ENCODE results near the gene HIVEP2.

Gene HIVEP2

DNA sequence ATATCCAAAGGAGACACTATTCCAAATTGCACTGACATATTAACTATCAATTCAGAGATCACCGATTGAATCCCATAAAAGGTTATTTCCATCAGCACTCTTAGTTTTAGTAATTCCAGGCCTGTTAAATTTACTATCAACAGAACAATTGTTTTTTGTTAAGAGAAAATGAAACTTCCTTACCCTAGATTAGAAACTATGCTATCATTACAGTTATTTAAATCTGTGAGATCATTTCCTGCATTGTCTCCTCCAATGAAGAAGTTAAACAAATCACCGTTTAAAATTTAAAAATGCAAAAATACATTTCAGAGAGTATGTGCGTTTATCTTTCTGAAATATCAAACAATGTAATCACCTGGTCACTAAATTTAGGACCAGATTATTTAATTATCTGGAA is 57.5 kb downstream of the HIVEP2 start:
- no peak for DNase-seq

DNA sequence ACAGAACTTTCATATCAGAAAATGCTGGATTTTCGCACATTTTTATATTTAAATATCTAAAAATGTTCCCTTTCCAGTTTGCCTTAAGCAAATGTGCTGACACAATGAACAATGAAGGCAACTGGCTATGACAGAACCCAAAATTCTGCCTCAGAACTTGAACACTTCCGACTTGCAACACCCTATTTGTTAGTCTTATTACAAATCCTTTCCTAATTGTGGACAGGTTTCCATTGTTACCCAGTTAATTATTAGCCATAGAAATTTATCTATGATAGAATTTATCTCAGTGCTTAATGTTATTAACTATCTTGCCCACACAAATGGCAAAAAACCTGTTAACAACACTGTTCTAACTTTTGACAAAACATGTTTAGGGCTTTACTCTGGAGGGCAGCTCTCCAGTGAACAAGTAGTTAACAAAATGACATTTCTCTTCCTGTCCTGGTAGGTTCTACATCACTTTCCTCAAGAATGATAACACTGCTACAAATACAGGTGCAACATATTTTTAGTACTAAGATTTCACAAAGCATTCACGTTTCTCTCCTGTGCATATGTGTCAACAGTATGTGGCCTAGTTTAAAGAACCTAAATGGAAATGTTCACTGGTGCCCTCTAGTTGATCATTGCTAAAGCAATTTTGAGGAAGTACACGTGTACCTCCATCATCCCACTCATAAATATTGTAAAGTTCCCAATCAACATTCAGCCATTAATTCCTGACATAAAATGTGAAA is 58.4 kb downstream of the HIVEP2 start:
- no peak for DNase-seq

DNA sequence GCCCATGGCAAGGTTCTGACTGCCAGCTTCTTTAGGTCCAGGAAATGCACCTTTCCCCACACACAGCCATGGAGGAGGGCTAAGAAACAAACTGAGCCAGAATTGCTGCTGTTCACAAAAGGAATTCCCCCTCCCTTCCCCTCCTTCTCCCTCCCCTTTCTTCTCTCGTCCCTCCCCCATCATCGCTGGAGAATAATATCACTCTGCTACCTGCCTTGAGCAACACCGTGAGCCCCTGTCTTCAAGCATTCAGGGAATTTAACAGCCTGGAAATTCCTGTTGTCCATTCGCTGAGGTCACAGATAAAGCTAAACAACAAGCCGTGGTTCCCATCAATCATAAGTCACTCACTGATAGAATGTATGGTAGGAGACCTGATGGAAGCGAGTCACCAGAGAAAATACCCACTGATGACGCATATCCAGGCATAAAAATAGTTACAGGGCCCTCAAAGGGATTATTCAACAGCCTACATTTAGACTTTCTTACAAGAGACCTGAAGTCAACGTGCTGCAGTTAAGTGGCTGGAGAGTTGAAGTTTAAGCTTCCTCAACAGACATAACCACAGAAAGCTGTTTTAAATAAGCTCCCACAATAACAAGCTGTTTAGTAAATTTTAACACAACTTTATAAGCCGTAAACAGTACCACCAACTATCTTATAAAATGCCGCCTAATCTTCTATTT is 59.7 kb downstream of the HIVEP2 start:
- peak; percentile 54 for DNase-seq

DNA sequence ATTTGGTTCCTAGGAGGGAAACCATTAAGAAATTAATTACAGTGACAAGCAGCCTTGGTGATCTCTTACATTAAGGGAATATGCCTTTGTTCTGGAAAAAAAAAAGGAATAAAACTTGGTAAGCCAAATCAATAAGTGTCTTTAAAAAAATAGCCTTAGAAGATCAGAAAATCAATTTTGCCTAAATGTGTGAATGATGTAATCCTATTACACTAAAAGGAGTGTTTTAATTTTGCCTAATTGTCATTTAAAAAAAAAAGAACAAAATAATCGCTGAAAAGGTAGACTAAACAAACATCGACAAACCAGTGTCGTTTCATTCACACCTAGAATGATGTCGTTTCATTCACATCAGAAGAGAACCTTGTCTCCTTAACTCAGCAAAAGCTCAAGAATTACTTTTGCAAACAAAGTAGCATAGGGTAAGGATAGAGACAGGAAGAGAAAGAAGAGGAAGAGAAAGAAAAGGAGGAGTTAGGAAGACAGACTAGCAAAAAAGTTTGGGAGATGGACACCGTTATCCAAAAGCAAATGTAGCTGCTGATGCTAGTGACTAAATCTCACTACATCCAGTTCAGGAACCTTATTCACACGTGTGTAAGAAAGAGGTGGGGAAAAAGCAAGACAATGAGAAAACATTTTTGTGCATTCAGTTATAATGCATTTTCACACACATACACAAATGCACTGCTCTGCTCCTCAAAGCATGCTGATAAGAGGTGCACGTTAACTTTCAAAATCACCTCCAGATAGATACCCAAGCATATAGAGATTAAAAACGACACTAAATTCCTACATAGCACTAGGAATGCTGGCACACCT is 60.6 kb downstream of the HIVEP2 start:
- DNase-seq: no peak

DNA sequence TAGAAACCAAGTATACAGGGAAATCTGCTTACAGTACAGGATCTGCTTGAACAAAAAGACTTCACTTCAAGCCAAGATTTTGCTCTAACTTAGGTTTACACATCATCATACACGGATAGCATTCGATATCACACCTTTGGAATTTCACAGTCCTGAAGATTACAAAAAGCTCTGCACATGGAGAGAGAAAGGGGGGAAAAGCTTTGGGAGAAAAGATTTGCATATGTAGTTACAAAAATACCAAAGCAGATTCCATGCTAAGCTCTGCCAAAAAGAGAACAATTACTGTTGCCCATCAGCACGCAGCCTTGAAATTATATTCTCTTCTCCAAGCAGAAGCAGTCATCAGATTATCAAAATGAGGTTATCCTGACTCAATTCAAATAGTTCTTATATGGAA is 62.0 kb downstream of the HIVEP2 start:
- DNase-seq: no peak

DNA sequence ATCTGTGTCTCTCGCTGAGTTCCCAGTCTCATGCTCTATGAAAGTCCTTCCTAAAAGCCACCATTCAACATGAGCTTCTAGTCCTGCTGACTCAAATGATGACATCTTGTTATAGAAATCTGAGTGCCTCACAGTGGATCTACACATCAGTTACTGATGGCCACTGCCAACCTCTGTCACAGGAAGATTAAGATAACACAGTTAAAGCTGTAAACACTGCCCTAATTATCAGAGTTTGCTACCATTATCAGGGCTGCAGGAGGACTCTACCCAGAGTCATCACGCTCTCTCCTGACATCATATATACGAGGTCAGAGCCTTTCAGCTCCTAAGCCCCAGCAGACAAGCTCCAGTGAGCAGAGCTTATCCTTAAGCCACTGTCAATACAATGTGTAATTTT is 63.2 kb downstream of the HIVEP2 start:
- DNase-seq: no peak

DNA sequence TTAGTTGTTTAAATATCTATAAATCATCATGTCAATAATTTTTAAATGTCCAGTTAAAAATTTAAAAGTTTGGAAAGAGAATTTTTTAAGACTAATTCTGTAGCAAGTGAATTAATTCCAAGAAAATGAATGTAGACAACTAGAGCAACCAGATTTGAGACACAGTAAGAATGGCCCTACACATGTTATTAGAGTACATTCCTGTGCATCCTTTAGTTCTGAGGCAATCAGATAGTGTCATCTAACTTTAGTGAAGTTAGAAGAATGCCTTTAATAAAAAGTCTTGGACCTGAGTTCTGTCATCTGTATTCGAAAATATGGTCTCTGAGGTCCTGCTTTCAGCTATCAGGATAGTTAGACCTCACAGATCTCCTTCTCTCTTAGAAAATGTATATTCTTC is 63.7 kb downstream of the HIVEP2 start:
- DNase-seq: no peak

DNA sequence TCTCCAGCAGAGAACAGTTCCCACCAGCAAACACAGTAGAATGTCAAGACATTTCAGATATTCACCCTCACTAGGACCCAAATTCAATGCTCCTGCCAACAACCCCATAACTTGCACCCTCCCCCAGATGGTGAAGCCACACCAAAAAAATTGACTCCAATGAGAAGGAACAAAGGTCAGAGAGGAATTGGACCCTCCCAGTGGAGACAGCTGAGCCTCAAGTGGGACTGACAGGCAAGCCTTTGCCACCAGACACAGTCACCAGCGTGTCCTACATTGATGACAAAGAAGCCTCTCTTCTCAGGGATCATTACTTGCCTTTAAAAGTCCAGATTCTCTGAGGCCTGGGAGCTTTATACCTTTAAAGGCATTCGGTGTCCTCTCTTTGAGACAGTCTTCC is 64.8 kb downstream of the HIVEP2 start:
- no peak for DNase-seq

DNA sequence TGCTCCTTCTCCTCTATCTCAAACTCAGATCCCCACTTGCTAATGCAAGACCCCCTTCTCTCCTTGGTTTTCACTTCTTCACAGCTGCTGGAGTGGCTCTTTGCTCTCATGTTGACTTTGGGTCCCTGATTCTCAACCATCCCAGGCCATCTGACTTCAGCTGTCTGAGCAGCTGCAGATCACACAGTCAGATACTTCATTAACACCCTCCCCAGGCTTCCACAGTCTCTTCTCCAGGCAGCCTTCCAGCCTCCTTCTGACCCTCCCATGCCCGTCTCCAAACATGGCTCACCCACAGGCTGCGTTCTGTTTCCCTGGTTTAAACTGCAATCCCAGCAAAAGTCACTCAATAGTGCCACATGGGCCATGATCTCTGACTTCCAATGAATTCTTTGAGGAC is 65.4 kb downstream of the HIVEP2 start:
- DNase-seq: no peak

DNA sequence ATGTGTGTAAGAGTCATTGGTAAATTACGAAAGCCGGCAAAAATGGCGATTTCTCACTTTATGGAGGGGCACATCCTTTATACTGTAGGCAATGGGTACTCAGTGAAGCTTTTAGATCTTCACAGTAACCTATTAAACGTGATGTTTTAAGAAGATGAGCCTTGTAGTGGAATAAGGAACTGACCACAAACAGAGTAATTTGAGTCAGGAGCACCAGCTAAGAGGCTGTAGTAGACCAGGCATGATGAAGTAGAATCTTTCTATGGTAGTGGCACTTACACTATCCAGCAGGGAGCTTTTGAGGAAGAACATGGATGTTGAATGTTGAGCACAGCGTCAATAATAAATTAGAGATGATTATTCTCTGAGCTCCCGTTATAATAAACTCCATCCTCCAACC is 65.9 kb downstream of the HIVEP2 start:
- no peak for DNase-seq

DNA sequence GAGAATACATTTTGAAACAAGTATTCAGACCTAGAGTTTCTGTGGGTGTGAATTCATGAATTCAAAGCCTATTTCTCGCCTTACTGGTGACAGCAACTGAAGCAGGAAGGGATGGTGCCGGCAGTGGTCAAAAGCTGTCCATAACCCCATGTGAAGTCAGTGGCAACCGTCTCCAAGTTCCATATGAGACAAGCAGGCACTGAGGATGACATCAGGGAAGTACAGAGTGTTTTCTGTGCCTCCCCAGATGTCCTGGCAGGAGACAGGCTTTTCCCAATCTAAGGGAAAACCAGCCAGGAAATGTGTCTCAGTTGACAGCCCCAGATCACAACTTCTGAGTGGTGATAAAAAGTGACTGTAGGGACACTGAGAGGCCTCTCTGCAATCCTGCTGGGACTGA is 66.6 kb downstream of the HIVEP2 start:
- DNase-seq: no peak

DNA sequence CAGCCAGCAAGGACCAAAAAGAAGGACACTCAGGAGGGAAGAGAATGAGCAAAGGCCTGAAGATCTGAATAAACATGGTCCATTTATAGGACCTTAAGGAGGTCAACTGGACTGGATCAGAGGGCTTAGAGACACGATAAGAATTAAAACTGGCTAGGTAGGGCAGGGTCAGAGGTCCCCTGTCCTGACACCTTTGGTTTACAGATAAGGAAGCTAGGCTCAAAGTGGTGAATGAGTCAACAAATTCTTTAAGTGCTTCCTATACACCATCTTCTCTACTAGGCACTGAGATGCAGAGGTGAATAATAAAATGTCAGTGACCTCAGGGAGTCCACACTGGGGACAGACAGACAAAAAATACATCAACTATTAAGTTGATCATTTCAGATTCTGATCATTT is 70.3 kb downstream of the HIVEP2 start:
- DNase-seq: no peak

DNA sequence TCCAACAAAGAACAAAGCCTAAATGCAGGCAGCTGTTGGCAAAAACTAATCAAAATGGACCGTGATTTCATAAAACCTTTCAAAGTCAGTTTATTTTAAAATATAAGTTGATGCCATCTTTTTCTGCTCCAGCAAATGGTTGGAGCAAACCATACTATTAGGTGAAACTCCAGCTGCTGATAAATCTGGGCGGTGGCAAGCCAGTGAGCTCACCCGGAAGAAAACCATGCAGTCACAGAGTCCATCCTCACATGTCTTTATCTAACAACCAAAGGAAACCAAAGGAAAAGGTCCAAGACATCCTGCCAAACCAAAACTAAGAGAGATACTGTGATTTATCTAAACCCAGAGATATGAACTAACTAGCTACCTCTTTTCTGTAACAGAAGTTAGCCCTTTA is 72.6 kb downstream of the HIVEP2 start:
- no peak for DNase-seq

DNA sequence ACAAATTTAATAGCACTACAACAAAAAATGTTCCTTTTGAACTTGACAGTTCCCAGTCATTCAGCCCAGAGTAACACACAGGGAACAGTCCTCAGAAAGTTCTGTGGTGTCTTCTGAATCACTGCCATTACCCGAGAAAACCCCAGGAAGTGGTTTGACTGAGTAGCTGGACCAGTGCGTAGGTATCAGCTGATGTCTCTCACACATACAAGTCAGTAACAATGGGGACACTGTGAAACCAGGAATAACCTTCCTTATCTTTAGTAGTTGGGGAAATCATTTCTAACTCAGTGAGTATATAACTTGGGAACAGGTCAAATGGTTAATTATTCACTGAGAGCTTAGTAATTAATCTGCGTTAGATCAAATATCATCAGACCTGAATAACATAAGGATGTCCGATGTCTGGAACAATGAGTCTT is 73.1 kb downstream of the HIVEP2 start:
- no peak for DNase-seq

DNA sequence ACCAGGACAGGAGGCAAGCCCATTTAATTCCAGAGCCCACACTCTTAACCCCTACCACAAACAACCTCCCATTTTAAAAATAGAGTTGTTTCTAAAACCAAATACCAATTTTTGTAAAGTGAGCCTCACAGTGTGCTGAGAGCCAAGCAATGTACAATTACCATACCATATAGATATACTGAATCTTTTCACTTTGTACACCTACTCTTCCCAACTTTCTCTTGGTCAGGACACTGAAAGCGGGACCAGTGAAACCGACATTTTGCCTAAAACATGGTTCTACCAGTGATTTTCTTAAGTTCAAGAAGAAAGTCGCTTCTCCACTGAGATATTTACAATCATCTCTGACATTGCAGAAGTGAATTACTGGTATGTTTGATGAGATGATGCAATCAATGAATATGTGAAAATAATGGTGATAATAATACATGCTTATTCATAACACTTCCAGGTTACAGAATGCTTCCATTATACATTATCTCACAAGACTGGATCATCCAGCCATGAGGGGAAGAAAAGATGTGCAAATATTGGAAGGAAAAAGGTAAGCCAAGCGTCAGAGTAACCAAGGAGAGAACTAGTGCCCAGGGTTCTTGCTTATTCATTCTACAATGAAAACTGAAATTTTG is 74.1 kb downstream of the HIVEP2 start:
- DNase-seq: no peak

DNA sequence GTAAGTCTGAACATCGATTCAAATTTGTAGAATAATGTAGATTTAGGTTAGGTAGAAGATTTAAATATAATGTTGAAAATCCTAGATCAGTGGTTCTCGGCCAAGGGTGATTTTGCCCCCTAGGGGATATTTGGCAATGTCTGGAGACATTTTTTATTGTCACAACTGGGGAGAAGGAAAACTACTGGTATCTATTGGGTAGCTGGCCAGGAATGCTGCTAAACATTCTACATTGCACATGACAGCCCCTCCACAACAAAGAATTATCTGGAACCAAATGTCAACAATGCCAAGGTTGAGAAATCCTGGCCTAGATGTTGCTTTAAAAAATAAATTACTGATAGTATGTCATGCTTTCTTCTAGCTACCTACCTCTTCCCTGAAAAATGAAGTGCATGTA is 76.1 kb downstream of the HIVEP2 start:
- no peak for DNase-seq

DNA sequence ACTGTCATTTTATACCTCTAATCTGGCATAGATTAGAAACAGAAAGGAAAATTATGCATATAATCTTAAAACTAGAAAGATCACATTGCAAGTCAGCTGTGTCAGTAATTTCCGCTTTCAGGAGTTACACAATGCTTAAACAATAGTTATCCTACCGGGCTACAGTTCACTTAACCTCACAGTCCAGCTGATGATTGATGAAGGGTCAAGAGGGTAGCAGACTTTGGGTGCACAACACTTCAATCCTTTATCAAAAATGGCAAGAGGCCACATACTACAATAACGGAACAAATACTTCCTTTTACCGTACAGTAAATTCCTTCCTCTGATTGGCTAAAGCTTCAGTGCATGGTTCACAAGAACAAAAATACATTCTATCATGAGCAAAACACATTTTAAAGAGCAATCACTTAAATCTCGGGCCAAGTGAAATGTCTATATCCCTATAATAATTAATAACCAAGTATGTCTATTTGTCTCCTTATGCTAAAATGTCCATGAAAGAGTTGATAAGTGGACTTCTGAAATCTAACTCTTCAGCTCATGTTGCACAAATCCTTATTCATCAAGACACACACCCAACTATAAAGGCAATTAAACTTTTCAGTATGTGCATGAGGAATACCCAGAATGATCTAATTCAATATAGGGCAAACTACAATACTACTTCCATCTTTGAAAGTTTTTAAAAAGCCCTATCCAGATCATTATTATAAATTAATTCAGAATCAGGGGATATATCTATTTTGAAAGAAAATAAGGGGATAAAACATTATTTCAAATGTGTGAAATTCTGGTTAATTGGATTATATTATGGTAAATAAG is 76.8 kb downstream of the HIVEP2 start:
- DNase-seq: no peak

DNA sequence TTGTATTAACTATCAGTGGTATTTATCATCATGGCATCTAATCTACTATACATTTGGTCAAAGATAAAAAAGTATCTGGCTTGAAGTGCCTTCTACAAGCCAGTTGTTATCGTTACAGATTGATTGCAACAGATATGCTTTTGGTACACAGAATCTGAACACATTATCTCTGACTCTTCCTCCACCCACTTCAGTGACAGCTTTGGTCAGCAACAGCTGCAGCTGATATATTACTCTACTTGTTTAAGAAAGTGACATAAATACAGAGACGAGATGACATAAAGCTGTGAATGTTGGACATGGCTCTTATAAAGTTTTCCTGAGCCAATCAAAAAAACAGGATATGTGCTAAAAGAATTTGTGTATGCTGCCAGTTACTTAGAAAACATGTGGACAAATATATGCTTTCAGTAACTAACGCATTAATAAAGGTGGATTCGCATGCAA is 77.6 kb downstream of the HIVEP2 start:
- DNase-seq: no peak

DNA sequence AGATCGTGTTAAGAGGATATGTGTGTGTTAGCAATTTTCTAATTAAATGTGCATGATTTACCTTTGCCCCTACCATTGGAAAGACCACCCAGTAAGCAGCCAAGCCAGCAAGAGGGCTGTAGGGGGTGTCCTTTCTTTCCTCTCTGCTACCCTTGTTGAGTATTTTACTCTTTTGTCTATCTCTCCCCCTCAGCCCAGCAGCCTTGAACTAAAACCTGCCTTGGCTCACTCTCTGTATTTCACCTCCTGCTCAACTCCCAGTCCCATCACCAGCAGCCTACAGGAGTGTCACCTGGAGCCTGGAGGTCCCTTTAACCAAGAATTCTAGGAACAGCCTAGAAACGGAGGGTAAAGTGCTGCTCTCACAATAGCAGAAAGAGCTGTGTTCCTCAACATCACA is 81.0 kb downstream of the HIVEP2 start:
- DNase-seq: no peak

DNA sequence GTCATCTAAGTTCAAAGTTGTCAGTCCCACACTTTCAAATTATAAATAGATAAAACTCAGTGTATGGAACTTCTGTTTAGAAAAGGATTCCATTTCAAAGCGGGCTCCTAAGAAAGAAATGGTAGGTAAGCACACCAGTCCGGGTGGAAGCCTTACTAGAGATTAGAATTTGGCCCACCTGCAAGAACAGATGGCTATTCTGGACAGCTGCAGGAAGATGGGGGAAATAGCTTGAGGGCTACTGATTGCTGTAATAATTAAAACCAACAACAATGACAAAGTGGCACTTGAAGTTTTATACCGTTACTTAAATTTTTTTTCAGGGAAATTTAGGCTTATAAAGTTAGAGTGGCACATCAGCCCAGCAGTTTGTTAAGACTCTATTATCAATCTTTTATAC is 83.3 kb downstream of the HIVEP2 start:
- no peak for DNase-seq

DNA sequence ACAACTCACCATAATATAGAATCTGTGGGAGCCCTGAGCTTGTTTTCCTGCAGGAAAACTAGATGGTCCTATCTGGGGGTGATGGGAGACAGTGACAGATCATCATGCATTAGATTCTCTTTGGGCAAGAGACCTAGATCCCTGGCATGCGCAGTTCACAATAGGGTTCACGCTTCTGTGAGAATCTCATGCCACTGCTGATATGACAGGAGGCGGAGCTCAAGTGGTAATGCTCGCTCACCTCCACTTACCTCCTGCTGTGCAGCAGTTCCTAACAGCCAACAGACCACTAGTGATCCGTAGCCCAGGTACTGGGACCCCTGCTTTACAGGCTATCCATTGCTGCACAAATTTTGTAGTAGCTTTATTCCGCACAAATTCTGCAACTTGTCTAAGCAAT is 84.5 kb downstream of the HIVEP2 start:
- no peak for DNase-seq

DNA sequence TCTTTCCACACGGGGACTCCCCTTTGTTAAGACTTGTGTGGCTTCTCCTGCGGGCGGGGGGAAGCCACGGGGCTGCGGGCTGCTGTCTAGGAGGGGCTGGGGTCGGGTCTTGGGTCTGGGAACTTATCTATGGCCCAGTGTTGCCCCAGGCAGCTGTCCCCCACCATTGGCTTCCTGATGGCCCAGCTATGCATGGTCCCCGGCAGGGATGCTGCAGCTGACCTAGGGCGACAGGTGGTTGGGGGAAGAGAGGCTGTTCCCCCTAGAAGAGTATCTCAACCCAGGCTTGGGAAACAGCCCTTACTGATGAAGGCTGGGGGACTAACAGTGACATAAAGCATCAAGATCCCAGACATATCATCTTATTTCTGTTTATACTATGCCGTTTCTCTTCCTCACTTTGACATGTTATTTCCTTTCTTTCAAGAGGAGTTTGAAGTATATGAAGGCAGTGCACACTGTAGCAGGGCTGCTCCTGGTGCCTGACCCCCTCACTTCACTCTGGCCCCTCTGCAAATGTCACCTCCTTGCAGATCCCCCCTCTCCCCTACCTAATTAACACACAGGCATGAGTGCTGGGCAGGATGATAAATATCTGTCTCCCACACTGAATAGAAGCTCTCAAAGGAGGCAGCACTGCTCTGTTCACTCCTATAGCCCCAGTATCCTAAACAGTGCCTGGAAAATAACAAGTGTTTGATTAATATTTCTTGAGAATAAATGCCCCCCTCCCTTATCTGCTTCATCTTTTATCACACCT is 87.0 kb downstream of the HIVEP2 start:
- DNase-seq: no peak
